Kidney capillary endothelial cell (primary cell): ENCODE measurements around the gene ELF3.
"Not testable (repeated sequence)": the region's sequence is repeated elsewhere in the genome, so short reads cannot be mapped to it uniquely, and the experiment has no call there.

Source experiments
- DNase-seq: peaks from one replicate; pipeline ENCODE4 v3.0.0-alpha.2; 2018; ENCODE audit warnings: low spot score

The ELF3 gene

GRCh38 chr1:202007805-202008489 lies 2.4 kb upstream of the ELF3 start:
- DNase-seq = no peak

DNA sequence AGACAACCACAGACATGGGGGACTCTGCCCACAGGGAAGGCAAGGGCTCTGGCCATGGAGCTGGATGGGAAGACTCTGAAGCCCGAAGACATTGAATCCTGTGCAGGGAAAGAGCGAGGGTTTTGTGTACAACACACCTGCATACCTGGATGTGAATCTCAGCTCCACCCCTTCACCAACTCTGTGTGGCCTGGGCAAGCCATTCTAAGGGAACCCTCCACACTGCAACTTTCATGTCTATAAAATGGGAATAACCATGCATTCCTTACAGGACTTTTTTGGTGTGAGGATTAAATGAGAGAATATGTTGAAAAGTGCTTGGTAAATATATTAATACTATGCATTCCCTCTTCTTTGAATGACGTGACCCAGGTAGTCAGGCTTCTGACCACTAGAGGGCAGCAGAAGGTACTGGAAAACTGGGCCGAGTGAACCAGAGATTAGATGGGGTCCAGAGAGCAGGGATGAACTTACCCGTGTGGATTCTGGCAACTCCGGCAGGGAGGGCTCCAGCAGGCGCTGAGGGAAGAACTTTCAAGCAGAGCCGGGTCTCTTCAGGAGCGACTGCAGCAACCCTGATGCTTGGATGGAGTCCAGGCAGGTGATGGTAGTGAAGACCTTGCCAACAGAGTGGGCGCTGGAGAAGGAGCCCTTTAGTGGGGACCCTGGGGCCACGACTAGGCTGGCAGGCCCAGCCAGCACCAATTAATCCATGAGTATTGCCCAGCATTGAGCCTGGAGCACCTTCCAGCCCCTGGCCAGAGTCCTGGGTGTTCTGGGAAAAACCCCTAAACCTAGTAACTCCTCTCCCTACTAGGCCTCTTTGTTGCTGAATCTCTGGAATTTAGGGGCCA lies 834 bp upstream of the ELF3 start:
- DNase-seq = peak; percentile 58

DNA sequence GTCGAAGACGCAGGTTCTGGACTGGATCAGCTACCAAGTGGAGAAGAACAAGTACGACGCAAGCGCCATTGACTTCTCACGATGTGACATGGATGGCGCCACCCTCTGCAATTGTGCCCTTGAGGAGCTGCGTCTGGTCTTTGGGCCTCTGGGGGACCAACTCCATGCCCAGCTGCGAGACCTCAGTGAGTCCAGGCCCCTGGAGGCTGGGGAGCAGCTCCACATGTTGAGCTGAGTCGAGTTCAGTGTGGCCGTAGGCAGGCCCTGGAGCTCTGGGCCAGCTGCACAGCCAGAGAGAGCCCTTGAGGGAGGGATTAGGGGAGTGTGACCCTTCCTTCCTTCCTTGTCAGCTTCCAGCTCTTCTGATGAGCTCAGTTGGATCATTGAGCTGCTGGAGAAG lies 1.6 kb downstream of the ELF3 start:
- no peak for DNase-seq

DNA sequence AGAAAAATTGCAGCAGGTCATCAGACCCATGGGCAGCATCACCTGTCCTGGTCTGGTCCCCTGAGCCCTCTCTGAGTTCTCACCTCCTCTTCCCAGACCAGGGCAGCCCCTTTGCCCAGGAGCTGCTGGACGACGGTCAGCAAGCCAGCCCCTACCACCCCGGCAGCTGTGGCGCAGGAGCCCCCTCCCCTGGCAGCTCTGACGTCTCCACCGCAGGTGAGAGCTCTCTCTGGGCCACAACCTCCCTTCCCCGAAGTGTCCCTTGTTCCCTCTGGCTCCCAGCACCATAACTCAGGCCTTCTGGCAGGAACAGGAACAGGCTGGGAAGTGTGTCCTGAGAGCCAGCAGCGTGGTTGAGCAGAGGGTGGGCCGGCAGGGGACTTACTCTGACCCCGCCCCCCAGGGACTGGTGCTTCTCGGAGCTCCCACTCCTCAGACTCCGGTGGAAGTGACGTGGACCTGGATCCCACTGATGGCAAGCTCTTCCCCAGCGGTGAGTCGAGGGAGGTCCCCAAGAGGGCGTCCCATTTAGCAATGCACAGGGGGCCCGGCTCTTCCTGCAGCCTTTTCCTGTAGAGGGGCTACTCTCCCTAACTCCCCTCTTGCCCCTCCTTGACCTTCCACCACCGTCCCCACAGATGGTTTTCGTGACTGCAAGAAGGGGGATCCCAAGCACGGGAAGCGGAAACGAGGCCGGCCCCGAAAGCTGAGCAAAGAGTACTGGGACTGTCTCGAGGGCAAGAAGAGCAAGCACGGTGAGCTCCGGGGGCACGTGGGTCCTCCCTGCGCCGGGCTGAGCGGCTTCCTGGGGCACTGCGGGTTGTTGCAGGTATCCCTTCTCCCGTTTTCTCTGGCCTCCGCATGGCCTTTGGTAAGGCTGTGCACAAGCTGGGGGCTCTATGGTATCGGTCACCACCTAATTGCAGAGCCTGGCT lies 2.4 kb downstream of the ELF3 start:
- no peak for DNase-seq

DNA sequence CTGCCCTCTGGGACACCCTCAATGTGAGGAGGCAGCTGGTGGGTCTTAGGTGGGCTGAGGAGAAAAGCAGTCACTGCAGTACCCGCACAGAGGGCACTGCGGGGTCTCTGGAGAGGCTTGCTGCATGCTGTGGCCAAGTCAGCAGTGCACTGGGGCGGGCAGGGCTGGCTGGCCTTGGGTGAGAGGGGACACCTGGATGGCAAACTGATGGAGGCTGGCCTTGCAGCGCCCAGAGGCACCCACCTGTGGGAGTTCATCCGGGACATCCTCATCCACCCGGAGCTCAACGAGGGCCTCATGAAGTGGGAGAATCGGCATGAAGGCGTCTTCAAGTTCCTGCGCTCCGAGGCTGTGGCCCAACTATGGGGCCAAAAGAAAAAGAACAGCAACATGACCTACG lies 3.2 kb downstream of the ELF3 start:
- DNase-seq = no peak

DNA sequence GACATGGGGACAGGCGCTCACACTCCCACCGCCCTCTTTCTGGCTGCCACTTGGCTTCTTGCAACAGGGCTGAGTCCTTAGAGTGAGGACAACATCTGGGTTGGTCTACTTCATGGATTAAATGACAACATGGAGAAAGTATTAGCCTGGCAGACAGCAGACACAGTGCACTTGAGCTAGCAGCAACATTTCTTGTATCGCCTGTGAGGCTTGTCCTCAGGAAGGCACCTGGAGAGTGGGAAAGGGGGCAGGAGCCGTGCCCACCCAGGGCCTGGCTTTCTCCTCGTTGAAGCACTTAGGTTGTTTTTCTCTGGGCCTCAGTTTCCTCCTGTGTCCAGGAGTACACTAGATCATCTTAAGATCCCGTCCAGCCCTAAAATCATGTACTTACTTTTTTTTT lies 3.7 kb downstream of the ELF3 start:
- no peak for DNase-seq

DNA sequence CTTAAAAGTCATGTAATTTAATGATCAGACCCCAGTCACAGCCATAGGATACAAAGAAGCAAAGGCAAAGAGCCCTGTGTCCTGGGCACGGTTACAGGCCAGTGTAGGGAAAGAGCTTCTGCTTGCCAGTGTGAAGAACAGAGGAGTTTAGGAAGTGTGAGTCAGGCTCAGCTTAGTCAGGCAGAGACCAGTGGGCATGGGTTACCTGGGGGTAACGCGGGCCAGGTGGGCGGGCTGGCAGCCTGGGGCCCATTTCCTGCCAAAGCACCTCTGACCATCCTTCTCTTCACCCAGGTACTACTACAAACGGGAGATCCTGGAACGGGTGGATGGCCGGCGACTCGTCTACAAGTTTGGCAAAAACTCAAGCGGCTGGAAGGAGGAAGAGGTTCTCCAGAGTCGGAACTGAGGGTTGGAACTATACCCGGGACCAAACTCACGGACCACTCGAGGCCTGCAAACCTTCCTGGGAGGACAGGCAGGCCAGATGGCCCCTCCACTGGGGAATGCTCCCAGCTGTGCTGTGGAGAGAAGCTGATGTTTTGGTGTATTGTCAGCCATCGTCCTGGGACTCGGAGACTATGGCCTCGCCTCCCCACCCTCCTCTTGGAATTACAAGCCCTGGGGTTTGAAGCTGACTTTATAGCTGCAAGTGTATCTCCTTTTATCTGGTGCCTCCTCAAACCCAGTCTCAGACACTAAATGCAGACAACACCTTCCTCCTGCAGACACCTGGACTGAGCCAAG lies 4.7 kb downstream of the ELF3 start:
- DNase-seq = no peak

DNA sequence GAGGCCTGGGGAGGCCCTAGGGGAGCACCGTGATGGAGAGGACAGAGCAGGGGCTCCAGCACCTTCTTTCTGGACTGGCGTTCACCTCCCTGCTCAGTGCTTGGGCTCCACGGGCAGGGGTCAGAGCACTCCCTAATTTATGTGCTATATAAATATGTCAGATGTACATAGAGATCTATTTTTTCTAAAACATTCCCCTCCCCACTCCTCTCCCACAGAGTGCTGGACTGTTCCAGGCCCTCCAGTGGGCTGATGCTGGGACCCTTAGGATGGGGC lies 5.2 kb downstream of the ELF3 start:
- DNase-seq = no peak

GRCh38 chr1:202016022-202016810 lies 5.8 kb downstream of the ELF3 start:
- no peak for DNase-seq

DNA sequence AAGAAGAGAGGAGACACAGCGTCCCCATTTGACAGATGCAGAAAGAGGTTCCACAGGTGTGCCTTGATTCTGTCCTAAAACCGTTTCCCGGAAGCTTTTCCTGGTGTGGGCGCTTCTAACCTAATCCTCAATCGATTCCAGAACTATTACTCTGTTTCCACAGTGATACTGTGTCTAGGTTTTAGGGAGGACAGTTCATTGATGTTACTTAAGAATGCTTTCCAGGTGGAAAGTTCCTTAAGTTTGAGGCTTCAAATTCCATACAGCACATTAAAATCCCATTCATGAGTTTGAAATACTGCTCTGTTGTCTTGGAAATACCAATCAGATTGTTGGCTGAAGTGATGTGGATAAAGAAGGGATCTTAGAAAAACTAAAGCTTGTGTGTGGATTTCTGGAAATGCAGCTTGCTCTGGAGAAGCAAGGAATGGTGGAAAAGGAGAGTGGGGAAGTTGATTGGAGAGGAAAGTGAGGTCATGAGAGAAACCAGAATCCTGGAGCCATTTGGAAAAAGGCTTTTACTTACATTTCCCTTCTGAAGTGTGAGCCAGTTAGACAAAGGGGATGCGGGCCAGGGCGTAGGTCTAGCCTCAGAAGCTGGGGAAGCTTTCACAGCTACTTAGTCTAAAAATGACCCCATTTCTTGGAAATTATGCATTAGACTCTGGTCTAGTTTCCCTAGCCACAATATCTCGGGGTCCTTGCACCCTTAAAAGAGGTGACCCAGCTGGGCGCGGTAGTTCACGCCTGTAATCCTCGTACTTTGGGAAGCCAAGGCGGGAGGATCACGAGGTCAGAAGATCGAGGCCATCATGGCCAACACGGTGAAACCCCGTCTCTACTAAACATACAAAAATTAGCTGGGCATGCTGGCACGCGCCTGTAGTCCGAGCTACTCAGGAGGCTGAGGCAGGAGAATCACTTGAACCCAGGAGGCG lies 6.7 kb downstream of the ELF3 start:
- DNase-seq = no peak

- DNase-seq = no peak
Measured at GRCh38 chr1:202017749-202018467, 7.5 kb downstream of the ELF3 start.

GRCh38 chr1:202018468-202019234 lies 8.3 kb downstream of the ELF3 start:
- no peak for DNase-seq

DNA sequence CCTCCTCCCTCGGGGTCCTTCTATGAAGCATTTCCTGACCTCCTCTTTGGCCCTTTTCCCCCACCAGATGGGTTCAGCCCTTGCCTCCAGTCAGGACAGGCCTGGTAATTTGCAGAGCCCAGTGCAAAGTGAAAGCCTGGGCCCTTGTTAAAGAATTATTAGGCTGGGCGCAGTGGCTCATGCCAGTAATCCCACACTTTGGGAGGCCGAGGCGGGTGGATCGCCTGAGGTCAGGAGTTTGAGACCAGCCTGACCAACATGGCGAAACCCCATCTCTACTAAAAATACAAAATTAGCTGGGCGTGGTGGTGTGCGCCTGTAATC lies 8.8 kb downstream of the ELF3 start:
- DNase-seq = not testable (repeated sequence)

DNA sequence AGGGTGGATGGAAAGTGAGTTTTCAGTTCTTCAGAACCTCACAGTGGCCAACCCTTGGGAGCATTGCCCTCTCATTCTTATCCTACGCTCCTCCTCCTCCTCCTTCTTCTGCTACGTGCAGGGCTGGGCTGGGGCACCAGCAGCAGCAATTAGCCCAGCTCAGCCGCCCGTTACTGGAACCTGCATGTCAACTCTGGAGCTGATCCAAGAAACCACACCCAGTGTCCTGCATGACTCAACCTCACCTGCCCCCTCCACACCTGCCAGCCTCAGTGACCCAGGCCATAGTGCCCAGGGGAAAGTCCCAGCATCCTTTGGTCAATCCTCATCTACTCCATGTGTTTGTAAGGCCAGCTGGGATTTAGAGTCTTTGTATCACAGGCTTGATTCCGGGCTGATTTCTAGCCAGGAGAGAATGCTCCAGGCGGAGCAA lies 12.6 kb downstream of the ELF3 start:
- no peak for DNase-seq

GRCh38 chr1:202029171-202029665 lies 18.8 kb downstream of the ELF3 start:
- peak; percentile 37 for DNase-seq

GRCh38 chr1:202029727-202030126 lies 19.3 kb downstream of the ELF3 start:
- DNase-seq = no peak

GRCh38 chr1:202031796-202032195 lies 21.4 kb downstream of the ELF3 start:
- DNase-seq = no peak

GRCh38 chr1:202034149-202034682 lies 23.8 kb downstream of the ELF3 start:
- no peak for DNase-seq
